DMS 273 (cell line): Measurements from ENCODE around the gene CAPN12.
A peak's percentile ranks its signal among the peaks of the same experiment; 100 is the strongest.

Experiments used
- DNase-seq: peaks from one replicate; lab custom pipeline; 2025; ENCODE audit not compliant: unreplicated experiment; lab: John Stamatoyannopoulos, UW

Gene CAPN12

DNA sequence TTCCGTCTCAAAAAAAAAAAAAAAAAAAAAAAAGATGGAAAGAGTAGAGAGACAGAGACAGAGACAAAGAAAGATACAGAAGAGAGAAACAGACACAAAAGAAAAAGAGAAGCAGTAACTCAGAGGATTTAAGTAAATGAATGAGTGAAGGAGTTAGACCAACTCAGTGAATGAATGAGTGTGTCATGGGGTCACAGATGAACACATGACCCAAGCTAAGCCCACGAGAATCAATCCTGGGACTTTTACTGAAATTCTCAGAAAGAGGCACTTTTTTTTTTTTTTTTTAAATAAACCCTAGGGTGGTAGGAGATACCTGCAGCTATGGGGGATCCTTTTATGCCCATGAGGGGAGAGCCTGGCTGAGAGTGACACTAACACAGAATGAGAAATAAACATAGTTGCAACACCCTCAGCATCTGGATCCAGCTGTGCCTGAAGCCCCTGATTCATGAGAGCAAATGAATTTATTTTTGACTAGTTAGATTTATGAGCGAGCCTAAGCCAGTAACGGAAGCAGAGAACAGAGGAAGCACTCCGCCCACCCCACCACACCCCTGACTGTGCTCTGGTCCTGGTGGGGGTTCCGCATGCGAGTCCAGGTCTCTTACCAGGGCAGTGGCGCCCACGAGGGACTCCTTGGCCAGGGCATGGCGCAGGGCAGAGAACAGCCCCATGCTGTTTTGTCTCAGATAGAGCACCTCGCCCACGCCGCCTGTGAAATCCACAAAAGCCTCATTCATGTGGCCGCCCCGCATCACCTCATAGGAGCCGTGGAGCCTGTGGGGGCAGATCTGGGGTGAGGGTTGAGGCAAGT, 4.6 kb downstream of the CAPN12 start:
- DNase-seq: no peak

DNA sequence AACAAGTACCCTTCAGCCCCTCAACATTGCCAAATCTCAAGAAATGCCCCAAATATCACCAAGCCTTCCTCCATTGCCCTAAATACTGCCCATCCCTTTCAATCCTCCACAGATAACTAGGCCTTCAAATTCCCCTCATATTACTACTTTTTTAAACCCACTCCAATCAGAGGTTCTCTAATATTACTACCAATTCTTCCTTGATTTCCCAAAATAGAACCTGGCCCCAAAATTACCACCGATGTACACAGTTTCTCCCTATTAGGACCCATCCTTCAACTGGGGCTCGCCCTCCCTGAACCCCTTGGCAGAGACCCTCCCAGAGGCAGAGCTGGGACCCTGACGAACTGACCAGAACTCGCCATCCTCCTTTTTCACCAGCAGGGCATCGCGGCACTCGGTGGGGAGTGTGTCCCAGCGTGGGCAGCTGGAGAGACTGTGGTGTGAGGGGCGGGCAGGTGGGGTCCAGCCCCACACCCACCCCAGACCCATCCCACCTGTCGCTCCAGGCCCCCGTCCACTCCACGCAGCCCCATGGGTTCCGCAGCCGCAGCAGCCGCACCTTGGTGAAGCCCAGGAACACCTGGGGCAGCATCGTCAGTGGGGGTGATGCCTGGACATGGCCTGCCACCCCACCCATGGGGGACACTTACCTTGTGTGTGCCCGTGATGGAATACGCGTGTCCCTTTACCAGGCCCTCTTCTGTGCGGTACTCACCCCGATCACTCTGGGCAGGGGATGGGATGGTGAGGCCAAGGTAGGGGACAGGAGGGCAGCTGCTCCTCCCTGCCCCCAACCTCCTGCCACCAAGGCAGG, 6.1 kb downstream of the CAPN12 start:
- no peak for DNase-seq

DNA sequence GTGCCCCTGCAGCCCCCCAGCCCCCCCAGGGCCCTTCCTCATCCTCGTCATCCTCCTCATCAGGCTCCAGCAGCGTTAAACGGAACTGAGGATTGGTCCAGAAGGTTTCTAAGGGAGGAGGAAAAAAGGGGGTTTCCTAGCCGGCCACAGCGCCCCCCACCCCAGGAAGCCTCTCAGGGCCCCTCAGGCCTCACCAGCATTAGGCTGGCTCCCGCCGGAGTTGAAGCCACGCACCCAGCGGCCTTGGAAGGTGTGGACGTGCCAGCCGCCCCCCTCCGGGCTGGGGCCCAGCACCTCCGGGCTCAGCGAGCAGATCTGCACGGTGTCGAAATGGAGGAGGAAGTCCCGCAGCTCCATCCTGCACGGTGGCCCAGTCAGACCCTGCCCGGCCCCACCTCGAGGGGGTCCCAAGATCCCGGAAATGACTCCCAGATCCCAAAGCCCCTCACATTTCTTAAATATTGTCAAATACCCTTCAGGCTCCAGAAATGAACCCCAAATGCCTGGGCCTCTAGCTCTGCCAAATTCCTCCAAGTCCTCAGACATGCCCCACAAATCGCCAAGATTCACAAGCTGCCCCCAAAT, 6.9 kb downstream of the CAPN12 start:
- DNase-seq: no peak

DNA sequence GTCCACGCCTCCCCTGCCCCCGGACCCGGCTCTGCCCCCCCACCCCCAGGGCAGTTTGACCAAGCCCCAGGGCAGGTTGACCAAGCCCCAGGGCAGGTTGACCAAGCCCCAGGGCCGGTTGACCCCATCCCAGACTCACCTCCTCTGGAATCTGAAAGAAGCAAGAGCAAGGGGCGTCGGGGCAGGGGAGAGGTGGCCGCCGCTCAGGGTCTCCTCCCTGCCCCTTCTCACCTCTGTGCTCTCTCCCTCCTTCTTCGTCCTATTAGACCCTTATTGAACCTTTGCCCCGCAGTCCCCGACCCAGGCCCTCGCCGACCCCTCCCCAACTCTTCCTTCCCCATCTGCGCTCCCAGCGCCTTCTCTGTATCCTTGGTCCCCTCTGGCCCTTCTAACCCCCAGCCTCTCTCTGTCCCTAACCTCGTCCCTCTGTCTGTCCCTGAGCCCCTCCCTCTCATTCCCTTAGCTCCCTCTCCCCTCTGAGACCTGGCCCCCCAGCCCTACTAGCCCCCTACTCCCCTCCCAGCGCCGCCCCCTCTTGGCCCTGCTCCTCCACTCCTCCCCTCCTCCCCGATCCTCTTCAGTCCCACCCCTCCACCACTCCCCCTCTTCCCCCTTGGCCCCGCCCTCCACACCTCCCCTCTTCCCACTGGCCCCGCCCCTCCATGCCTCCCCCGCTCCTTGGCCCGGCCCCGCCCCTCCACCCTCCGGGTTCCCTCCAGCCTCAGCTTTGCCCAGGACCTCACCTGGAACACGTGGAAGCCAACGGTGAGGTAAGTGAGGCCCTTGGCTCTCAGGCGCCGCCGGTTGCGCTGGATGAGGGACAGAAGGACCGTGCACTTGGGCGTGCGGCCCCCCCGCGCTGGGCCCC, 7.6 kb downstream of the CAPN12 start:
- peak; percentile 67 for DNase-seq

DNA sequence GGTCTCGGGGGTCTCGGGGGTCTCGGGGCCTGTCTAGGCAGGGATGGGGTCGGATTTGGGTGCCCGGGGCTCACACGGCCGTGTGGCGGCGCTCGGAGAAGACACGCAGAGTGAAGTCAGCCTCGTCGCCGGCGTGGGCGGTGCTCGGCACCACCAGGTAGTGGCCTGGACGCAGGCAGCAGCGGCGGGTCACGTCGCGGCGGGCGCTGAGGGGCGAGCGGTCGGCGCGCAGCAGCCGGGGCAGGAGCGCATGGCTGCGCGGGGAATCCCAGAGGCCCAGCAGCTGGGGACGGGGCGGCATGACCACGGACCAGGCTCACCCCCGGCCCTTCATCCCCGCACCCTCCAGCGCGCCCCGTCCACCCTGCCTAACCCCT, 8.2 kb downstream of the CAPN12 start:
- DNase-seq: peak; percentile 59

DNA sequence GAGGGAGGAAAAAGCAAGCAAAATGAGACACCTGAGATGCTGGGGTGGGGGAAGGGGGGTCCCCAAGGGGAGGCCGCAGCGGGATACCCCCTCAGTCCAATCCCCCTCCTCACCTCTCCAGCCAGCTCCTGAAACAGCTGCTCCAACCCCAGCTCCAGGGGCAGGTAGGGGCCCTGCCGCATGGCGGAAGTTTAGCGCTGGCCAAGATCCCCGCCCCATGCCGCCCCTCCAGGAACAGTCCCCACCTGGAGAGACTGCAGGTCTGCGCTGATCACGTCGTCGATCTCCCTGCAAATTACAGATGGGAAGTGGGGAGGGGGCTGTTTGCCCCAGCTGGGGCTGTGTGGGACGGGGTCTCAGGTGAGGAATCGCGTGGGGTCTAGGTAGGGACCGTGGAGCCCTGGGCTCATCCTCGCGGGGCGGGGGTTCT, 9.0 kb downstream of the CAPN12 start:
- DNase-seq: peak; percentile 49

DNA sequence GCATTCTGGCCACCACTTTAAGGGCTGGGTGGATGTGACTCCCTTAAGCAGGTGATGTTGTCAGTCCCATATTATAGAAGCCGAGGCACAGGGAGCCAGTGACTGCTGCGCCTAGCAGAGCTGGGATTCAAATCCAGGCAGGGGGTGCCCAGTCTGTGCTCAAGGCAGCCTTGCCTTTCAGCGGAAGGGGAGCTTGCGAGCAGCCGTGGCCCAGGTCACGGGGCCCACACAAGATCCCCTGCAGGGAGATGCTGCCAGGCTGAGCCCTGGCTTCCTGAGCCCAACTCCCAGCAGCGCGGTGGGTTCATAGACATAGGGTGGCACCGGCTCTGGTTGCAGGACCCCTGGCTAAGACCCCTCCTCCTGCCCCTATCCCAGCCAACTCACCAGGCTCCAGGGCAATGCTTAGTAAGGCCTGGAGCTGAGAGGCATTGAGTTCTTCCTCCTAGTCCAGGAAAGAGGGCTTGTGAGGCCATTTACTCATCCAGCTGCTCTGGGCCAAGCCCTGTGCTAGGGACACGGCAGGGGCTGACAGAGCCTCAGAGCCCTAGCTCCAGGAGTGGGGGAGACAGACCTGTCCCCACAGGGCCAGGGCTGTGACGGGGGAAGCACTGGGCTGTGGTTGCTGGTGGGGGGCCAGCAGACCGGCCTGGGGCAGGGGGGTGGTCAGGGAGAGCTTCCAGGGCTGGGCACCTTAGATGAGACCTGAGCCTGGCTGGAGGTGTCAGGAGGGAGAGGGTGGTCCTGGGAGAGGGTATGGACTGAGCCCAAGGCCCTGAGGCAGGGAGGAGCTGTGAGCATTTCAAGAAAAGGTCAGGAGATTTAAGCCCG, 9.6 kb downstream of the CAPN12 start:
- peak; percentile 47 for DNase-seq

DNA sequence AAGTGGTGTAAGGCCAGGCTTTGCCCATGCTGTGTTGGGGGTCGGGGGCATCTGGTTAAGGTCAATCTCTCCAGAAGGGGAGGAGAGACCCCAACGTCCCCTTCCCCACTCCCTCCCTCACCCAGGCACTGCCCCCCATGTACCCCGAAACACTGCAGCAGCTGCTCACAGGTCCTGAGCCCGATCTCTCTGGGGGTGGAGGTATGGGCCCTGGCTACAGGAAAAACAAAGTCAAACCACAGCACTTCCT, 10.2 kb downstream of the CAPN12 start:
- DNase-seq: no peak

DNA sequence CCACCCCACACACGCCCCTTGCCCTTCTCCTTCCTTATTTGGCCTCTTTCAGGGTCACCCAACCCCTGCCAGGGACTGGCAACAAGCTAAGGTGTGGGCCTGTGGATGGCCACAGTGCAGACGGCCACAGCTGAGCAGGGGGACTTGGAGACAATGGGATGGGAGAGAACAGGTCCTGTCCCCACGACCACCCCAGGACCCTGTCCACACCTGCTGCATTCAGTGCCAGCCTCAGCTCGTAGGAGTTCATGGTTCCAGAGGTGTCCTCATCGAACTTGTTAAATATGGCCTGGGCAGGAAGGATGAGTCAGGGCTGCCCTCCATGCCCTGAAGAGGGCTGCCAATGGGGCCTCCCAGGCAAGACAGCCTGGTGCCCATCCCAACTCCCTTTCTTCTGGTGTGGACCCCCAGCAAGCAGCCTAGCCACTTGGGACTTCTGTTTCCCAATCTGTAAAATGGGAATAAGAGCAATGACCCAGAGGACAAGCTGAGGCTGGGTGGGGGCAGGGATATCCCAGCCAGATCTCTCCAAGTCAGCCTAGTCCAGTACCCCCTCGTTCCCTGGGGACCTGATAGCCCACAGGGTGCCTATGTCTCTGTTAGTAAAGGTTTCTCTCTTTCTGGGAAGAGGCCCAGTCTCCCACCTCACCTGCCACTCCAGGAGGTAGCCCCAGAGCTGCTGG, 10.6 kb downstream of the CAPN12 start:
- no peak for DNase-seq

DNA sequence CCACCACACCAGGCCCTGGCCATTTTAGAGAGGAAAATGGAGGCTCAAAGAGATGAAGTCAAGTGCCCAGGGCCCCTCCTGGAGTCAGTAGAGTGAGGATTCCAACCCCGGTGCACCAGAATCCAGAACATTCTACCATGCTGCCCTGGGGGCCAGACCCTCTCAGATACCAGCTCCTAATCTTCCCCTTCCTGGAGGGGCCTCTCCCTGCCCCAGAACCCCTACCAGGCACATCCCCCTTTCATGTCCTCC, 11.1 kb downstream of the CAPN12 start:
- no peak for DNase-seq

DNA sequence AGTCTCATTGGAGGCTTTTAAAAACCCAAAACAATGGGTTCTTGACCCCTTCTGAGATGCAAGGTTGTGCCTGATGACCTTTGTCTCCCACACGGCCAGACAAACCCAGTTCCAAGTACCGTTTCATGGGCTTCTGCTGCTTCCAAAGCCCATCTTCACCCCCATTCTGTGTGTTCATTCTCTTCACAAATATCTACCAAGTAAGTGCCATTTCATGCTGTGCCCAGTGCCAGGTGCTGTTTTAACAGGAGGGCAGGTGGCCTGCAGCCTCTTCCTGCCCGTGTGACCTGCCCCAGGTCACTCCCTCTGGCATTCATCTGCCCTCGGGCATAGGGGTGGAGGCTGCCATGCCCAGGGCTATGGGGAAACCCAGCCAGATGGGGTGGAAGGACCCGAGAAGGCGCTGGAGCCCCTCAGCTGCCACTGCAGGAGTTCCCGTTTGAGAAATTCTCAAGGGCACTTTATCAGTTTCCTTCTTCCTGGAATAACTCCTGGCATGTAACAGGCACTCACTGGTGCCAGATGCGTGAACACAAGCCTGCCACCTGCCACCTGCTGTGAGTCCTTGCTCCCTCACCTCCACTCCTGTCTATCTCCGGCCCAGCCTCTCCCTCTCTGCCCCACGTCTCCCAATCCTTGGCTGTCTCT, 12.5 kb downstream of the CAPN12 start:
- peak; percentile 81 for DNase-seq

DNA sequence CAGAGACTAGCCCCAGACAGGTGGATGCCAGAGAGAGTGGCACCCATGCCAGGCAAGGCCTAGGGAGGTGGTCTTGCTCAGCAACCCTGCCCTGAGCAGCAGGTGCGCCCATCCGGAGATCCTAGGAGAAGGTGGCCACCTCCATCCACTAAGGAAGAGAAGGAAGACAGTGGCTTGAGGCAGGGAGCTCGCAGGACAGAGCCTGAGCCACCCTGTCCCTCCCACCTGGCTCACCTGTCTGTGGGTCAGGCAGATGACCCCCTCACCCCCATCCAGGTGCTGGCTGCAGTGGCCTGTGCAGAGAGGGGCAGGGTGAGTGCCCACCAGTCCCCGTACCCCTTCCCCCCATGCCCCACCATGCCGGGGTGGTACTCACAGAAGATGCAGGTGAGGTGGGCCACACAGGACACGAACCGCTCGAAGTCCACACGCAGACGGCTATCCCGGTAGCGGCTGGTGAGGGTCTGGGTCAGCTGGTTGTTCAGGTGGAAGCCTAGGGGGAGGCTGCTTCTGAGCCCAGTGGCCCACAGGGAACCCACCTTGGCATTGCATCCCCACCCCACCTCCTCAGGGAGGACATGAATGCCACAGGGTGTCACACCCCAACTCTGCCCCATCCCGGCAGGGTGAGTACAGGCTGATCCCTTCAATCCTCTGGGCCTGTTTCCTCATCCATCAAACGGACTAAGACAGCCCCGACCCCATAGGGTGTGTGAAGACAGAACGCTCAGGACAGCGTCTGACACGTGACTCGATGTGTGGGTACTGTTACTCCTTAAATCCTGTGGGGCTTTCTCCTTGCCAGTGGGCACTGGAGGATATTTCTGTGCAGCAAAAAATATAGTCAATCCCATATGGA, 13.3 kb downstream of the CAPN12 start:
- no peak for DNase-seq

DNA sequence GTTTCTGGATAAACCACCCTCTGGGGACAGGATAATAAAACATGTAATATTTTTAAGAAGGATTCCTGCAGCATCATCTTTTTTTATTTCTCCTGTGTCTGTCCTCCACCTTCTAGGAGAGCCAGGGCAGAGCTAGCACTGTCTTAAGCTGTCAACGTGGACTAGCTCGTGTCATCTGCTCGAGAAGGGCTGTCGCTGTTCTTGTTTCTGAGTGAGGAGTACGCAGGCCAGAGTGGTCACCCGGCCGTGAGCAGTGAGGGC, 13.9 kb downstream of the CAPN12 start:
- no peak for DNase-seq

DNA sequence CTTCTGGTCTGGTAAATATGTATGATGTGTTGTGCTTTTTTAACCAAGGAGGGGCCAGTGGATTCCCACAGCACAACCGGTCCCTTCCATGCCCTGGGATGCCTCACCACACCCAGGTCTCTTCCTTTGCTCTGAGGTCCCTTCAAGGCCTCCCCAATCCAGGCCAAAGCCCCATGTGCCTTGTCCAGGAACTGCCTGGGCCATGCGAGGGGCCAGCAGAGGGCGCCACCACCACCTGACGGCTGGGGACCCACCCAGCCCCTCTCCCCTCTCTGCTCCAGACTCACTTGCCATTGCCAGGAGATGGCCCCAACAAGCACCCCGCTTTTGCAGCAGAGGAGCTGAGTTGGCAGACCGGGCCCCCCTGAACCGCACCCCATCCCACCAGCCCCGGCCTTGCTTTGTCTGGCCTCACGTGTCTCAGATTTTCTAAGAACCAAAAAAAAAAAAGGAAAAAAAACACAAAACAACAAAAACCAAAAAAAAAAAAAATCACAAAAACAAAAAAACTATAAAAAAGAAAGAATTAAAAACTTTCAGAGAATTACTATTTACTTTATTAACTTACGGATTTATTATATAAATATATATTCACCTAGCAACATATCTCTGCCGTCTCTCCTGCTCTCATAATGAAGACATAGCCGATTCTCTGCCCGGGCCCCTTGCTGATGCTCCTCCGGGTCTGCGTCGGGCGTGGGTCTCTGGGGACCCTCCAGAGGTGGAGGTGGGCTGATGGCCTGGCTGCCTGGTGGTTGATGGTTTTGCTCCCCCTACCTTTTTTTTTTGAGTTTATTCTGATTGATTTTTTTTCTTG, 14.4 kb downstream of the CAPN12 start:
- peak; percentile 86 for DNase-seq

DNA sequence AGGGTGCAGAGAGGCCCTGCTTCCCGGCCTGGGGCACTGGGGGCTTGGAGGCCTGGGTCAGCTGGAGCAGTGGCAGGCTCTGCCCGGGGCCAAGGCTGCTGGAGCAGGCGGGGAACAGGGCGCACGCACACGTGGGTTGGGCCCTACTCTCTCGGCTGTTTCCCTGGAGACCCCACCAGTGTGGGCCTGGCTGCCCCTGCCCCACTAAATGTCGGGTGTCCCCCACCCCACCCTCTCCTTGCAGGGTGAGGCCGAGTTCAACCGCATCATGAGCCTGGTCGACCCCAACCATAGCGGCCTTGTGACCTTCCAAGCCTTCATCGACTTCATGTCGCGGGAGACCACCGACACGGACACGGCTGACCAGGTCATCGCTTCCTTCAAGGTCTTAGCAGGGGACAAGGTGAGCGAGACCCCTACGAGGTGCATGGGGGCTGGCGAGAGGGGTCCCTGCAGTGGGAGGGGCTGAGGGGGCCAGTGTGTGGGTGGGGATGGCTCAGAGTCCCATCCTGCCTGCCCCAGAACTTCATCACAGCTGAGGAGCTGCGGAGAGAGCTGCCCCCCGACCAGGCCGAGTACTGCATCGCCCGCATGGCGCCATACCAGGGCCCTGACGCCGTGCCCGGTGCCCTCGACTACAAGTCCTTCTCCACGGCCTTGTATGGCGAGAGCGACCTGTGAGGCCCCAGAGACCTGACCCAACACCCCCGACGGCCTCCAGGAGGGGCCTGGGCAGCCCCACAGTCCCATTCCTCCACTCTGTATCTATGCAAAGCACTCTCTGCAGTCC, 15.3 kb downstream of the CAPN12 start:
- DNase-seq: no peak

DNA sequence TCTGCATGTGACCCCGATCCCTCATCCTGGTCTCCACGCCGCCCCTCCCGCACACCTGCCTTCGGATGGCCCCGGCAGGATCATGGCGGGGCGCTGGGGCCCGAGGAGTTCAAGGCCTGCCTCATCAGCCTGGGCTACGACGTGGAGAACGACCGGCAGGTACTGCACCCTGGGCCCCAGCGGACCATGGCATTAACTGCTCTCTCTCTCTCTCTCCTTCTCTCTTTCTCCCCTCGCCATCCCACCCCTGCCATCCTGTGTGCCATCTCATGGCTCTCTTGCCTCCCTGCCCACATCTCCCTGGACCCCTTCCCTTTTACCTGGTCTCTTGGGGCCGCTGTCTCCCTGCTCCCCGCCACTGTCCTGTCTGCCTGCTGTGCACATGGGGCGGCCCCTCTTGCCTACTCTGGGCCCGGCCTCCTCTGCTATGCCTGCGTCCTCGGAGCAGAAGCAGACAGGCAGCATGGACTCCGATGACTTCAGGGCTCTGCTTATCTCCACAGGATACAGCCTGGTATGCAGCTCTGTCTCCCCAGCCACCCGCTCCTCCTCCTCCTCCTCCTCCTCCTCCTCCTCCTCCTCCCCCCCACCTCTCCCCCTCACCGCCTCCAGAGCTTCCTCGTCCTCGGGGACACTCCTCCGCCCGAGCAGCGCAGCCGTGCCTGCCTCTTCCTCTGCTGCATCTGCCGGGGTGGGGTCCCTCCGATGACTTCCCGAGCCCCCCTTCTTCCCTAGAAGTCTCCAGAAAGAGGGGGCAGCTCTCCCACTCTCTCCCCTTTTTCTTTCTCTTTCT, 16.2 kb downstream of the CAPN12 start:
- DNase-seq: no peak
